ENCODE data around the gene DMKN. TPM values are rescaled to one million over a fixed set of nuclear protein-coding genes. Genes with fewer than 3 reads are reported as not detected.

The DMKN gene
- total RNA-seq, 6 donors from 2014 or later = 64.9 to 127 (median 101) TPM

DNA sequence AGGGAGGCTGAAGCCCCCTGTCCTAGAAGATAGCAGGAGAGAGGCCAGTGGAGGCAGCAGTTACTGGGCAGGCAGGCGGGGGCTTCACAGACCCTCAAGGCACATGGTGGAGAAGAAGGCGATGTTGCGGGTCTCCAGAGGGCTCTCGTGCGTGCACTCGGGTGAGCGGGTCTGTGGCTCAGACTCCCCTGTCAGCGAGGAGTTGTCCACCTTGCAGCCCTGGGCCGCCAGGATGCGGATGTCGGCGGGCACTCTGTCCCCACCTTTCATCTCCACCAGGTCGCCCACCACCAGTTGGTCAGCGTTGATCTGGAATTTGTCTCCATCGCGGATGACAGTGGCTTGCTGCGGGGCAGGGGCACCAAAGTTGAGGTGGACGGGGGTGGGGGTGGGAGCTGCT, 46.8 kb upstream of the DMKN start:
- DNase-seq (no peak), ATAC-seq (ENCODE audit: low FRiP score in 2 of 2) (no peak)
- no peak overlapping the region for H3K4me3 ChIP-seq
- peaks cover 0 to 18% (median 7%) of the 10 kb centered on the region in 4 donors for H3K27me3 ChIP-seq
- no peaks in the 10 kb centered on the region for H3K9me3 ChIP-seq
- WGBS, 2 donors = 89 to 92% methylated on average over 6 to 17 of the region's 18 CpGs
- no peak overlapping the region for H3K27ac ChIP-seq
- no peaks in the 10 kb centered on the region for H3K36me3 ChIP-seq
- peaks cover 5 to 14% (median 12%) of the 10 kb centered on the region in 4 donors for H3K4me1 ChIP-seq
- TF ChIP-seq EP300 (IDR thresholded peaks at IDR 0.05) (no peak), POLR2A (IDR thresholded peaks at IDR 0.05) (no peak), POLR2AphosphoS5 (IDR thresholded peaks at IDR 0.05) (no peak)
- TF ChIP-seq, protein P1, sequence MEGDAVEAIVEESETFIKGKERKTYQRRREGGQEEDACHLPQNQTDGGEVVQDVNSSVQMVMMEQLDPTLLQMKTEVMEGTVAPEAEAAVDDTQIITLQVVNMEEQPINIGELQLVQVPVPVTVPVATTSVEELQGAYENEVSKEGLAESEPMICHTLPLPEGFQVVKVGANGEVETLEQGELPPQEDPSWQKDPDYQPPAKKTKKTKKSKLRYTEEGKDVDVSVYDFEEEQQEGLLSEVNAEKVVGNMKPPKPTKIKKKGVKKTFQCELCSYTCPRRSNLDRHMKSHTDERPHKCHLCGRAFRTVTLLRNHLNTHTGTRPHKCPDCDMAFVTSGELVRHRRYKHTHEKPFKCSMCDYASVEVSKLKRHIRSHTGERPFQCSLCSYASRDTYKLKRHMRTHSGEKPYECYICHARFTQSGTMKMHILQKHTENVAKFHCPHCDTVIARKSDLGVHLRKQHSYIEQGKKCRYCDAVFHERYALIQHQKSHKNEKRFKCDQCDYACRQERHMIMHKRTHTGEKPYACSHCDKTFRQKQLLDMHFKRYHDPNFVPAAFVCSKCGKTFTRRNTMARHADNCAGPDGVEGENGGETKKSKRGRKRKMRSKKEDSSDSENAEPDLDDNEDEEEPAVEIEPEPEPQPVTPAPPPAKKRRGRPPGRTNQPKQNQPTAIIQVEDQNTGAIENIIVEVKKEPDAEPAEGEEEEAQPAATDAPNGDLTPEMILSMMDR (IDR thresholded peaks at IDR 0.05) = no peak

DNA sequence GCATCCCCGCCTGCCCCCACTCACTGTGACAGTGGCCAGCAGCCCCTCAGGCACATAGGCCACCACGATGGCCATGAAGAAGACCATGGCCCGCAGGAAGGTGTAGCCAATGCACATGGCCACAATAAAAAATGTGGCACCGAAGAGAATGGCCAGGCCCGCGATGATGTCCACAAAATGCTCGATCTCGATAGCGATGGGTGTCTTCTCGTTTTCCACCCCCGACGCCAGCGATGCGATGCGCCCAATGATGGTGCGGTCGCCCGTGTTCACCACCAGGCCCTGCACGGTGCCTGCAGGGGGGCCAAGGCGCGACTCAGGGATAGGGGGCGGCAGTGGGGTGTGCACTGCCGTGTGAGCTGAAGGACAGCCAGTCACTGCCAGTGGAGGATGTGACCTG, 46.3 kb upstream of the DMKN start:
- no peak for ATAC-seq (ENCODE audit: low FRiP score in 2 of 2)
- no peak for DNase-seq
- TF ChIP-seq, protein P1 (IDR thresholded peaks at IDR 0.05) = no peak
- TF ChIP-seq POLR2A (IDR thresholded peaks at IDR 0.05) = no peak
- TF ChIP-seq EP300 (IDR thresholded peaks at IDR 0.05) = no peak
- TF ChIP-seq POLR2AphosphoS5 (IDR thresholded peaks at IDR 0.05) = no peak
- peaks cover 5 to 14% (median 12%) of the 10 kb centered on the region in 4 donors for H3K4me1 ChIP-seq
- 89% methylated on average over 22 to 23 of the region's 23 CpGs for WGBS, 2 donors
- peaks cover 0 to 18% (median 7%) of the 10 kb centered on the region in 4 donors for H3K27me3 ChIP-seq
- no peaks in the 10 kb centered on the region for H3K36me3 ChIP-seq
- no peak overlapping the region for H3K27ac ChIP-seq
- no peaks in the 10 kb centered on the region for H3K9me3 ChIP-seq
- H3K4me3 ChIP-seq = no peak overlapping the region

DNA sequence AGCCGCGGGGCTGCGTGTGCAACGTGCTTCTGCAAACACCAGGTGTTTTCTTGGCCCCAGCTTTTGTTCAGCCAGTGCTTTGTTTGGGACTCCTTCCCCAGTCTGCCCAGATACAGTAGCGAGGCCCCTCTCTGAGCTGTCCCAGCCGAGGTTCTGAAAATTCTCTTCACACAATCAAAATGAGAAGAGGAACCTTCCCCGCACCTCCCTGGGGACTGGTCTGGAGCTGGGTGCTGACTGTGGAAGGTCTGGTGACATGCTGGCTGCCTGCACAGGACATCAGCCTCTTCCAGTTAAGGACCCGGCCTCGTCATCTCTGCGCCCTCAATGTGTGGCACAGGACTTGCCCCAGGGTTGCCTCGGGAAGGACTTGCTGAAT, 45.8 kb upstream of the DMKN start:
- Histone ChIP-seq H3K4me3 (no peak overlapping the region), H3K9me3 (no peaks in the 10 kb centered on the region), H3K27ac (no peak overlapping the region), H3K36me3 (no peaks in the 10 kb centered on the region), H3K4me1 (peaks cover 5 to 14% (median 12%) of the 10 kb centered on the region in 4 donors), H3K27me3 (peaks cover 0 to 18% (median 7%) of the 10 kb centered on the region in 4 donors)
- DNase-seq (no peak), ATAC-seq (ENCODE audit: low FRiP score in 2 of 2) (no peak)
- TF ChIP-seq POLR2AphosphoS5 (IDR thresholded peaks at IDR 0.05) = no peak
- no peak for TF ChIP-seq POLR2A (IDR thresholded peaks at IDR 0.05)
- TF ChIP-seq EP300 (IDR thresholded peaks at IDR 0.05) = no peak
- TF ChIP-seq, protein P1 (IDR thresholded peaks at IDR 0.05) = no peak
- 52 to 56% methylated on average over 10 to 11 of the region's 11 CpGs for WGBS, 2 donors

DNA sequence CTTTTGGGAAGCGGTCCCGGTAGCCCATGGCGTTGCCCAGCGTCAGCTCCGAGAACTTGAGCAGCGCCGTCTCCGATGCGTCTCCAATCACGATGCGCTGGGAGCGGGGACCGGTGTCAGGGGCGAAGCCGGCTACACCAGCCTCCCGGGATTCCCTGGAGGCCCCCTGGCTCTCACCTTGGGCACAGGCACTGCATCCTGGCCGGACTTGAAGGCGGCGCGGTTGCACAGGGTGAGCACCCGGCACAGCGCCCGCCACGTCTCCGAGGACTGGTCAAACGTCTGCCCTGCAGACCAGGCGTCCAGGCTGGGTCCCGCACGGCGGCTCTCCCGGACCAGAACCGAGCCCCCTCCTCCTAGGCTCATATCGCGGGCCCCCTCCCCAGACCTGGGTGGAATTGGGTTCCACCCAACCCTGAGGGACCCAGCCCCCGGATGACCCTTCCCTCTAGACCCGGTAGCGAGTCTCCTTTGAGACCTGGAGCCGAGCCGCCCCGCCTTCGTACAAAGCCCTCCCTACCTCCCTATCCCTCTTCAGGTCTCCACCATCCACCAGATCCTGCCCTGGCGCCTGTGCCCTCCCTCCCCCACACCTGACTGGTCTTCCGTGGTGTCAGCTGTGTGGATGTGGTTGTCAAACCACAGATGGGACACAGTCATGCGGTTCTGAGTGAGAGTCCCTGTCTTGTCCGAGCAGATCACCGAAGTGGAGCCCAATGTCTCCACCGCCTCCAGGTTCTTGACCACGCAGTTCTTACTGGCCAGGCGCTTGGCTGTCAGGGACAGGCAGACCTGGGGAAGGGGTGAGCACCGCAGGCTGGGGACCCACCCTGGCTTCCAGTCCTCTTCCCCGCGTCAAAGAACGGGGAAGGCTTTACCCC, 45.2 kb upstream of the DMKN start:
- DNase-seq (no peak), ATAC-seq (ENCODE audit: low FRiP score in 2 of 2) (no peak)
- TF ChIP-seq POLR2AphosphoS5 (IDR thresholded peaks at IDR 0.05) (no peak), POLR2A (IDR thresholded peaks at IDR 0.05) (no peak), EP300 (IDR thresholded peaks at IDR 0.05) (no peak)
- TF ChIP-seq, protein P1 (IDR thresholded peaks at IDR 0.05) = no peak
- Histone ChIP-seq H3K27me3 (peaks cover 0 to 18% (median 7%) of the 10 kb centered on the region in 4 donors), H3K36me3 (no peaks in the 10 kb centered on the region), H3K4me3 (peak overlapping the region in 3 of 4 donors; percentile 40 to 53 (median 45)), H3K27ac (no peak overlapping the region), H3K9me3 (no peaks in the 10 kb centered on the region), H3K4me1 (peaks cover 5 to 14% (median 12%) of the 10 kb centered on the region in 4 donors)
- WGBS, 2 donors = 42 to 67% methylated on average over 20 to 29 of the region's 53 CpGs
